ENCODE measurements around the gene PISD.

GRCh38 chr22:31586137-31586920 lies 75.7 kb downstream of the PISD start:
- TF ChIP-seq PATZ1 (CRISPR knock-in tag; IDR thresholded peaks at IDR 0.05; ENCODE audit: borderline replicate concordance) (no peak), CSDC2 (CRISPR knock-in tag; IDR thresholded peaks at IDR 0.05) (no peak), TOX (CRISPR knock-in tag; IDR thresholded peaks at IDR 0.05; ENCODE audit: borderline replicate concordance) (no peak), ZFP30 (CRISPR knock-in tag; IDR thresholded peaks at IDR 0.05) (no peak), POU6F1 (CRISPR knock-in tag; IDR thresholded peaks at IDR 0.05; ENCODE audit: borderline replicate concordance, low read depth) (no peak), CREB5 (CRISPR knock-in tag; IDR thresholded peaks at IDR 0.05; ENCODE audit: low read depth) (no peak), ARNTL (CRISPR knock-in tag; IDR thresholded peaks at IDR 0.05; ENCODE audit: borderline replicate concordance, low read depth) (no peak), ZNF8 (CRISPR knock-in tag; IDR thresholded peaks at IDR 0.05) (no peak), ESRRG (CRISPR knock-in tag; IDR thresholded peaks at IDR 0.05) (no peak), ZFP3 (CRISPR knock-in tag; IDR thresholded peaks at IDR 0.05) (no peak), ZC3H10 (CRISPR knock-in tag; IDR thresholded peaks at IDR 0.05) (no peak)

Data from SK-N-SH treated with all-trans-retinoic acid at 6 μM for 48 hours (cell line).